Heart left ventricle (tissue), 13 donors: Measurements from ENCODE around the gene SPPL2B.

ENCODE experiments used
- CTCF ChIP-seq, 12 donors: fragments of 200-600 bp; sonication (generic) in 4 of 12; IDR thresholded peaks; one replicate each; pipeline versions ENCODE4 v1.5.0 to v1.8.0; 2018 to 2022; ENCODE audit warnings: antibody characterized with exemption in 12 of 12, mild to moderate bottlenecking in 5 of 12
- POLR2A ChIP-seq, 2 donors: fragments of 450-650 bp; IDR thresholded peaks; one replicate each; pipeline ENCODE4 v1.6.1; 2017; ENCODE audit warnings: antibody characterized with exemption in 2 of 2, mild to moderate bottlenecking in 2 of 2, moderate library complexity in 2 of 2
- donor health status: ischemic (EF 13 %, LVEDD 7.1; RV severe dilation, severe dysfunction).
- donor health status: DM: no; HTN: yes; CAD: no.
- donor health status: DM: no; HTN: no; CAD: no.
- donor health status: ischemic (EF 25% LVEDD 6.9; RV normal size, moderate dysfunction).
- donor health status: ischemic (EF 25% LVEDD 5.7; RV mildly dilated, moderate dysfunction).
- donor health status: ischemic (EF 35%, LVEDD 5.7; RV mildly dilated, moderate dysfunction).
- donor health status: nonischemic (EF 11% LVEDD 7.7; RV severe dilation, severe dysfunction).
- donor health status: DM: yes; HTN: yes; CAD: no.
- donor health status: PGD.
- donor health status: ischemic (EF 29% LVEDD 5.4; RV normal size, mild dysfunction).
- donor health status: nonischemic (EF 23%, LVEDD 6.1; RV moderate dilation, normal function).

GRCh38 chr19:2283835-2284507 lies 44.5 kb upstream of the SPPL2B start:
- TF ChIP-seq CTCF (IDR thresholded peaks at IDR 0.05) (no peak), POLR2A (IDR thresholded peaks at IDR 0.05) (no peak)
